ENCODE measurements around the gene ARHGEF26.
A peak's percentile ranks its signal among the peaks of the same experiment; 100 is the strongest.

Gene ARHGEF26

GRCh38 chr3:154275965-154276364, 154.8 kb downstream of the ARHGEF26 start:
- DNase-seq (ENCODE audit: low read depth in 1 of 2, low spot score in 1 of 2) = no peak
- H3K27ac ChIP-seq (replicated peaks) = no peak overlapping the region
- TF ChIP-seq POLR2AphosphoS5 (IDR thresholded peaks at IDR 0.05; ENCODE audit: low read depth) (no peak), GABPA (IDR thresholded peaks at IDR 0.05; ENCODE audit: low read depth) (no peak), REST (IDR thresholded peaks at IDR 0.05; ENCODE audit: insufficient replicate concordance, low read depth) (no peak), CTCF (IDR thresholded peaks at IDR 0.05; ENCODE audit: insufficient read depth, low read length) (no peak), SPI1 (IDR thresholded peaks at IDR 0.05; ENCODE audit: borderline replicate concordance, low read depth) (no peak)
- no peak overlapping the region for H3K4me3 ChIP-seq (replicated peaks; ENCODE audit: insufficient read depth, low read length)
- no peaks in the 10 kb centered on the region for H3K27me3 ChIP-seq (ENCODE audit: insufficient read depth, poor library complexity, severe bottlenecking)

DNA sequence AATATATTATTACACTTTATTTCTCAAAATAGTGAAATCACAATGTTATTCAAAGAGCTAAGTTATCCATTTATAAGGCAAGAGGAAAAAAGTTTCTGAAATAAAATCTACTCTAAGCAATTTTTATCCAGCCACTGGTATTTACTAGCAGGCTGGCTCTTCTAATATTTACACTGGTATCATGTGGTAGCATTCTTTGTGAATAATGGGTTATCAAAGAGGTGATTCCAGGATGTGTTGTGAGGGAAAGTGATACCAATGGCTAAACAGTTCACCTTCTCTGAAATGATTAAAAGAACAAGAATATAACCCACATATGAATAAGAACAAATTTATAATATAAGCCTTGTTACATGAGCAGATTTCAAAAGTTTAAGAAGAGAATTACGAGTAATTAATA, 159.0 kb downstream of the ARHGEF26 start:
- Histone ChIP-seq H3K4me3 (replicated peaks; ENCODE audit: insufficient read depth, low read length) (no peak overlapping the region), H3K27ac (replicated peaks) (no peak overlapping the region), H3K27me3 (ENCODE audit: insufficient read depth, poor library complexity, severe bottlenecking) (no peaks in the 10 kb centered on the region)
- no peak for DNase-seq (ENCODE audit: low read depth in 1 of 2, low spot score in 1 of 2)
- TF ChIP-seq POLR2AphosphoS5 (IDR thresholded peaks at IDR 0.05; ENCODE audit: low read depth) (no peak), SPI1 (IDR thresholded peaks at IDR 0.05; ENCODE audit: borderline replicate concordance, low read depth) (no peak), GABPA (IDR thresholded peaks at IDR 0.05; ENCODE audit: low read depth) (no peak), REST (IDR thresholded peaks at IDR 0.05; ENCODE audit: insufficient replicate concordance, low read depth) (no peak), CTCF (IDR thresholded peaks at IDR 0.05; ENCODE audit: insufficient read depth, low read length) (no peak)

DNA sequence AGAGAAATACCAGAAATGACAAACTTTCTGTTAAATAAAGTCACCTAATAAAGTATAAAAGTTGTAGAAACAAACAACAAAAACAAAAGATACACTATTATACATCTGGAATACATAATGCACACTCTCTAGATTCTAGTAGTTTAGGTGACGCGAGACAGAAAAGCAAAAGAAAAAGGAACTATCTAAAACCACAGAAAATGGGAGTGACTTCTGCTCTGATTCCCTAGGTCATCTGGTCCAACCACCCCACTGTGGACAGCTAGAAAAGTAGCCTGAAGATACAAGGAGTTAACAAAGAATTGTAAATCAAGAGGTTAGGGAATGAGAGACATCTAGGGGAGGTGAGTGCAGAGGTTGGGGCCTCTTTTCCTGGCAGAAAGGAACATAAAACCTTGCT, 164.0 kb downstream of the ARHGEF26 start:
- Histone ChIP-seq H3K4me3 (replicated peaks; ENCODE audit: insufficient read depth, low read length) (no peak overlapping the region), H3K27me3 (ENCODE audit: insufficient read depth, poor library complexity, severe bottlenecking) (no peaks in the 10 kb centered on the region), H3K27ac (replicated peaks) (no peak overlapping the region)
- peak in 1 of 2 experiments; percentile 37 for DNase-seq (ENCODE audit: low read depth in 1 of 2, low spot score in 1 of 2)
- TF ChIP-seq CTCF (IDR thresholded peaks at IDR 0.05; ENCODE audit: insufficient read depth, low read length) (no peak), GABPA (IDR thresholded peaks at IDR 0.05; ENCODE audit: low read depth) (no peak), REST (IDR thresholded peaks at IDR 0.05; ENCODE audit: insufficient replicate concordance, low read depth) (no peak), SPI1 (IDR thresholded peaks at IDR 0.05; ENCODE audit: borderline replicate concordance, low read depth) (peak; percentile 32; the same call in 1 of the 2 replicates), POLR2AphosphoS5 (IDR thresholded peaks at IDR 0.05; ENCODE audit: low read depth) (no peak)

Data from HL-60 (cell line).